ENCODE data around the gene ADGRB3.

Gene ADGRB3

DNA sequence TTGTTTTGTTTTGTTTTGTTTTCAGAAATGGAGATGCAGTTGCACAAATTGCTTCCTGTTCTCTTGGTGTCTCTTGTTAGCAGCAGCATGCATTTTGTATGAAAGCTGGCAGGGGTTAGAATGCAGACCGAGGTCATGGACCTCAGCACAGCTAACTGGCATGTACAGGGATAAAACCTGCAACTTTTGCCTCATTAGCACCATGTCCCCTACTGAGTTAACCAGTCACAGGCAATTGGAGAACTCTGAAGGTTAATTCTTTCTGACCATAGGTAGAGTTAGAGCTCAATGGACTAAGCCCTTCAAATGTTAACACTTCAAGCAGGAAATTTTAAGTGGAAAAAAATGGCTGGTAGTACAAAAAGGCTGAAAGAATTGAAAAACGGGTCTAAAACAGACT lies 377.1 kb downstream of the ADGRB3 start:
- DNase-seq, result no peak
- no peak overlapping the region for H3K4me3 ChIP-seq (ENCODE audit: low read depth, low read length)
- TF ChIP-seq, protein P1, sequence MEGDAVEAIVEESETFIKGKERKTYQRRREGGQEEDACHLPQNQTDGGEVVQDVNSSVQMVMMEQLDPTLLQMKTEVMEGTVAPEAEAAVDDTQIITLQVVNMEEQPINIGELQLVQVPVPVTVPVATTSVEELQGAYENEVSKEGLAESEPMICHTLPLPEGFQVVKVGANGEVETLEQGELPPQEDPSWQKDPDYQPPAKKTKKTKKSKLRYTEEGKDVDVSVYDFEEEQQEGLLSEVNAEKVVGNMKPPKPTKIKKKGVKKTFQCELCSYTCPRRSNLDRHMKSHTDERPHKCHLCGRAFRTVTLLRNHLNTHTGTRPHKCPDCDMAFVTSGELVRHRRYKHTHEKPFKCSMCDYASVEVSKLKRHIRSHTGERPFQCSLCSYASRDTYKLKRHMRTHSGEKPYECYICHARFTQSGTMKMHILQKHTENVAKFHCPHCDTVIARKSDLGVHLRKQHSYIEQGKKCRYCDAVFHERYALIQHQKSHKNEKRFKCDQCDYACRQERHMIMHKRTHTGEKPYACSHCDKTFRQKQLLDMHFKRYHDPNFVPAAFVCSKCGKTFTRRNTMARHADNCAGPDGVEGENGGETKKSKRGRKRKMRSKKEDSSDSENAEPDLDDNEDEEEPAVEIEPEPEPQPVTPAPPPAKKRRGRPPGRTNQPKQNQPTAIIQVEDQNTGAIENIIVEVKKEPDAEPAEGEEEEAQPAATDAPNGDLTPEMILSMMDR (IDR thresholded peaks at IDR 0.05; ENCODE audit: low read depth, low read length), result no peak
- H3K36me3 ChIP-seq, result no peaks in the 10 kb centered on the region
- no peaks in the 10 kb centered on the region for H3K27me3 ChIP-seq (ENCODE audit: insufficient read depth, low read depth, severe bottlenecking)
- H3K27ac ChIP-seq, result no peak overlapping the region
- H3K9me3 ChIP-seq (ENCODE audit: severe bottlenecking), result no peaks in the 10 kb centered on the region

- Histone ChIP-seq H3K4me3 (ENCODE audit: low read depth, low read length) (no peak overlapping the region), H3K9me3 (ENCODE audit: severe bottlenecking) (no peaks in the 10 kb centered on the region)
- TF ChIP-seq, protein P1 (IDR thresholded peaks at IDR 0.05; ENCODE audit: low read depth, low read length), result no peak
These were observed 377.8 kb downstream of the ADGRB3 start for GRCh38 chr6:69012876-69013275.

GRCh38 chr6:69018906-69019305 lies 383.8 kb downstream of the ADGRB3 start:
- Histone ChIP-seq H3K9me3 (ENCODE audit: severe bottlenecking) (no peaks in the 10 kb centered on the region), H3K27me3 (ENCODE audit: insufficient read depth, low read depth, severe bottlenecking) (no peaks in the 10 kb centered on the region), H3K4me3 (ENCODE audit: low read depth, low read length) (no peak overlapping the region), H3K27ac (no peak overlapping the region), H3K36me3 (no peaks in the 10 kb centered on the region)
- DNase-seq, result no peak
- TF ChIP-seq, protein P1 (IDR thresholded peaks at IDR 0.05; ENCODE audit: low read depth, low read length), result no peak

More at GRCh38 chr6:69012876-69013275, 377.8 kb downstream of the ADGRB3 start:
- H3K27me3 ChIP-seq (ENCODE audit: insufficient read depth, low read depth, severe bottlenecking), result no peaks in the 10 kb centered on the region
- no peak overlapping the region for H3K27ac ChIP-seq
- H3K36me3 ChIP-seq, result no peaks in the 10 kb centered on the region
- DNase-seq, result no peak

DNA sequence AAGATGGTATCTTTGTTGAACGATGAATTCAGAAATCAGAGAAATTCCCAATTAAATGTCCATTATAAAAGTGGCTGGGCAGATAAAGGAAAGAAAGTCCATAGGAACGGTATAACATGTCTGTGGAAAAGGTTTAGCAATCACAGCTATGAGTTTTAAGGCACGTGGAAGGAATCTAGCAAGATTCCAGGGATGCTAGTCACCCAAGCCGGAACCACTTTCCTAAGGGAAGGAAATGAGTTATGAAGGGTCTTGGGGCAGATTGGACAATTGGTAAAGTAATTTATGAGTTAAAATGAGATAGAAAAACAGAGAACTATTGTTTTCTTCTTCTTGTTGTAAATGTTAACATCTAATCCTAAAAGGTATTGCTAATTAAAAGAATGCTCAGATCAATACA lies 384.8 kb downstream of the ADGRB3 start:
- no peak overlapping the region for H3K27ac ChIP-seq
- TF ChIP-seq, protein P1 (IDR thresholded peaks at IDR 0.05; ENCODE audit: low read depth, low read length), result no peak
- no peaks in the 10 kb centered on the region for H3K27me3 ChIP-seq (ENCODE audit: insufficient read depth, low read depth, severe bottlenecking)
- no peaks in the 10 kb centered on the region for H3K36me3 ChIP-seq
- no peak for DNase-seq
- H3K9me3 ChIP-seq (ENCODE audit: severe bottlenecking), result no peaks in the 10 kb centered on the region
- H3K4me3 ChIP-seq (ENCODE audit: low read depth, low read length), result no peak overlapping the region

GRCh38 chr6:69022993-69023392 lies 387.9 kb downstream of the ADGRB3 start:
- TF ChIP-seq, protein P1 (IDR thresholded peaks at IDR 0.05; ENCODE audit: low read depth, low read length), result no peak
- DNase-seq, result no peak
- H3K9me3 ChIP-seq (ENCODE audit: severe bottlenecking), result no peaks in the 10 kb centered on the region
- no peak overlapping the region for H3K4me3 ChIP-seq (ENCODE audit: low read depth, low read length)
- no peak overlapping the region for H3K27ac ChIP-seq
- no peaks in the 10 kb centered on the region for H3K36me3 ChIP-seq
- no peaks in the 10 kb centered on the region for H3K27me3 ChIP-seq (ENCODE audit: insufficient read depth, low read depth, severe bottlenecking)

GRCh38 chr6:69026243-69026642 lies 391.2 kb downstream of the ADGRB3 start:
- H3K4me3 ChIP-seq (ENCODE audit: low read depth, low read length), result no peak overlapping the region
- H3K27me3 ChIP-seq (ENCODE audit: insufficient read depth, low read depth, severe bottlenecking), result no peaks in the 10 kb centered on the region
- no peak overlapping the region for H3K27ac ChIP-seq
- no peak for DNase-seq
- H3K9me3 ChIP-seq (ENCODE audit: severe bottlenecking), result no peaks in the 10 kb centered on the region
- TF ChIP-seq, protein P1 (IDR thresholded peaks at IDR 0.05; ENCODE audit: low read depth, low read length), result no peak
- H3K36me3 ChIP-seq, result no peaks in the 10 kb centered on the region
